ENCODE results near the gene USP37.

GRCh38 chr2:218427741-218428140 lies 140.4 kb downstream of the USP37 start:
- TF ChIP-seq POLR2A (IDR thresholded peaks at IDR 0.05) (no peak), CTCF (IDR thresholded peaks at IDR 0.05) (no peak)

Data from adrenal gland (tissue), 5 donors.